ENCODE measurements around the gene TMEM198. TPM values are rescaled to one million over a fixed set of nuclear protein-coding genes. Genes with fewer than 3 reads are reported as not detected.

The TMEM198 gene
- total RNA-seq, 1 donor from 2014 or later = 1.4 TPM

GRCh38 chr2:219565130-219566080 is 21.6 kb downstream of the TMEM198 start:
- no peak for TF ChIP-seq CTCF (IDR thresholded peaks at IDR 0.05)
- Histone ChIP-seq H3K36me3 (peaks cover 28% of the 10 kb centered on the region), H3K4me1 (peaks cover 11% of the 10 kb centered on the region), H3K27ac (no peak overlapping the region), H3K4me3 (no peak overlapping the region), H3K9me3 (no peaks in the 10 kb centered on the region), H3K27me3 (ENCODE audit: low read depth) (peaks cover 6% of the 10 kb centered on the region)
- DNase-seq (no peak), ATAC-seq (no peak)
- intact Hi-C loops (cut with DNase I) = no loop called here

- intact Hi-C loops (cut with DNase I) = no loop called here
- ATAC-seq = no peak
- peaks cover 8% of the 10 kb centered on the region for H3K27me3 ChIP-seq (ENCODE audit: low read depth)
- H3K4me1 ChIP-seq = peaks cover 11% of the 10 kb centered on the region
- H3K36me3 ChIP-seq = peaks cover 28% of the 10 kb centered on the region
- H3K9me3 ChIP-seq = no peaks in the 10 kb centered on the region
- no peak for TF ChIP-seq CTCF (IDR thresholded peaks at IDR 0.05)
- no peak overlapping the region for H3K4me3 ChIP-seq
- DNase-seq = no peak
- H3K27ac ChIP-seq = no peak overlapping the region
Observed at GRCh38 chr2:219566640-219567039, 22.8 kb downstream of the TMEM198 start.

- TF ChIP-seq CTCF (IDR thresholded peaks at IDR 0.05) = no peak
Observed at GRCh38 chr2:219567131-219567530, 23.3 kb downstream of the TMEM198 start.

GRCh38 chr2:219567791-219568361 is 24.0 kb downstream of the TMEM198 start:
- Histone ChIP-seq H3K27me3 (ENCODE audit: low read depth) (peaks cover 14% of the 10 kb centered on the region), H3K4me3 (no peak overlapping the region), H3K9me3 (no peaks in the 10 kb centered on the region), H3K36me3 (peaks cover 24% of the 10 kb centered on the region), H3K27ac (no peak overlapping the region), H3K4me1 (peaks cover 11% of the 10 kb centered on the region)
- DNase-seq = no peak
- intact Hi-C loops (cut with DNase I) = no loop called here
- ATAC-seq = no peak
- TF ChIP-seq CTCF (IDR thresholded peaks at IDR 0.05) = no peak

More at GRCh38 chr2:219567131-219567530, 23.3 kb downstream of the TMEM198 start:
- H3K27me3 ChIP-seq (ENCODE audit: low read depth) = peaks cover 11% of the 10 kb centered on the region
- H3K27ac ChIP-seq = no peak overlapping the region
- H3K4me3 ChIP-seq = no peak overlapping the region
- intact Hi-C loops (cut with DNase I) = no loop called here
- H3K9me3 ChIP-seq = no peaks in the 10 kb centered on the region
- peaks cover 11% of the 10 kb centered on the region for H3K4me1 ChIP-seq
- no peak for ATAC-seq
- peaks cover 28% of the 10 kb centered on the region for H3K36me3 ChIP-seq
- DNase-seq = no peak

GRCh38 chr2:219569041-219569440 is 25.2 kb downstream of the TMEM198 start:
- peaks cover 21% of the 10 kb centered on the region for H3K36me3 ChIP-seq
- intact Hi-C loops (cut with DNase I) = no loop called here
- no peak for ATAC-seq
- no peak for TF ChIP-seq CTCF (IDR thresholded peaks at IDR 0.05)
- no peak overlapping the region for H3K27ac ChIP-seq
- H3K9me3 ChIP-seq = no peaks in the 10 kb centered on the region
- H3K4me1 ChIP-seq = peaks cover 11% of the 10 kb centered on the region
- H3K4me3 ChIP-seq = no peak overlapping the region
- peaks cover 14% of the 10 kb centered on the region for H3K27me3 ChIP-seq (ENCODE audit: low read depth)
- DNase-seq = no peak

Data from lower lobe of right lung (tissue), 2 donors.